ENCODE data around the gene EHBP1.

Gene EHBP1

DNA sequence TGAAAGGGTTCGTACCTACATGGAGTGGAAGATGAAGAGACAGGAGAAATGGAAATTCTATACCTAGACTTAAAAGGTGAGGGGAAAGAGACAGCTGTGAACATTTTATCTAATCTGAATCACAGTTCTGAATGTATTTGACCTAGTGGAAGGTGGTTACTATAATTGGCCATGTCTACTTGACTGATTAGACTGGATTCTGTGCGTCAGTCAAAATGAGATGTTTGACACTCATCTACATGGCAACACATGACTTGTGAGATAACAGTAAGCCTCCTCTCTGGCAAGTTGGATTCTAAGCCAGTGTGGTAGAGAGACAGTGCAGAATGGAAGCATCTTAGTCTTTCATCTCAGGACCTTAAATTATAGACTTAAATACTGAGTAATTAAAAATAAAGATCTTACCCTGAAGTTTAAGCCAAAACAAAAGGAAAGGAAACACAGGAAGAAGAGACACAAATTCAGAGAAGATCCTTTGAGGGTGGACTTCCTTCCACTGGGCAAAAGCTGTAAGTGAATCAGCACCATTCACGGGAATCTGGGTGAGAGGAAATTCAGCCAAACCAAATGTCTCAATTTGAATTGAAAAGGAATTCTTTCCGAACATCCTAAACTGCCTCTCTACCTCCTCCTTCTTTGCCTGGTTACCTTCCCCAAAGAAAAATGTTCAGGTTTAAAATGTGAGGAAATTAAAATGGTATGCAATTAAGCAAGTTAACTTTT, 121.6 kb downstream of the EHBP1 start:
- DNase-seq (ENCODE audit: low read depth in 1 of 2, low spot score in 1 of 2): no peak
- TF ChIP-seq JUND (IDR thresholded peaks at IDR 0.05; ENCODE audit: low read depth): no peak
- in situ Hi-C loops (cut with HindIII; ENCODE audit: low pct_unique_long_range_greater_than_20kb, low sequenced_read_pairs): no loop called here

GRCh38 chr2:62831729-62832128, 126.2 kb downstream of the EHBP1 start:
- in situ Hi-C loops (cut with HindIII; ENCODE audit: low pct_unique_long_range_greater_than_20kb, low sequenced_read_pairs): no loop called here
- TF ChIP-seq JUND (IDR thresholded peaks at IDR 0.05; ENCODE audit: low read depth): no peak
- no peak for DNase-seq (ENCODE audit: low read depth in 1 of 2, low spot score in 1 of 2)

DNA sequence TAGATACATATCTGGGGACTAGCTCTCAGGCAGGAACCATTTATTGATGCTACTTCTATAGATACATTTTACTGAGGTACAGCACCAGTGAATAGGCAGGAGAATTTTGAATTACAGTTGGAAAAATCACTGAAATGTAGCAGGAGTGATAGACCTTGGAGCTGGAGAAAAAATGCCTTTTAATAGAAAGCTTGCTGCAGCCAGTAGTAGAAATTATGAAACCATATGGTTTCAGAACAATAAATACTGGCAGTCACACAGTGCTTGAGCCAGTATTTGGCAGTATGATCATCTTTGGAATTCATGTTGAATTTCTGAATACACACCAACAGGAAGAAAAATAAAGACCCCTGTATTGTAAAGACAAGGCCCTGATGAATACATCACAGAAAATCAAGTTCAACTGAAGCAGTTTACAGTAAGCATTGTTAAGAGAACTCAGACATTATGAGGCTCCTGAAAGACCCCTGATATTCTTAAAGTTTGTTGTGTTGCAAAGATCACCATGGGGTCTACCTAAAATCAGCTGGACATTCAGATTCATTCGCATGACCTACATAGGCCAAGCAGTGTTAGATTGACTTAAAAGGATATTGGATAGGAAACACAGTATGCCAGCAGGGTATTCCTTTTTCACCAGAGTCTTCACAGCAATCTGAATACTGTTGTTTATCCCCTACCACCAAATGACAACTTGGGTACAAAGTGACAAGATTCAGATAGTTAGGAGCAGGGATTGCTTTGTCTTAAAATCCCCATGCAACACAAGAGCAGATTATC, 139.0 kb downstream of the EHBP1 start:
- DNase-seq (ENCODE audit: low read depth in 1 of 2, low spot score in 1 of 2): no peak
- in situ Hi-C loops (cut with HindIII; ENCODE audit: low pct_unique_long_range_greater_than_20kb, low sequenced_read_pairs): no loop called here
- no peak for TF ChIP-seq JUND (IDR thresholded peaks at IDR 0.05; ENCODE audit: low read depth)

DNA sequence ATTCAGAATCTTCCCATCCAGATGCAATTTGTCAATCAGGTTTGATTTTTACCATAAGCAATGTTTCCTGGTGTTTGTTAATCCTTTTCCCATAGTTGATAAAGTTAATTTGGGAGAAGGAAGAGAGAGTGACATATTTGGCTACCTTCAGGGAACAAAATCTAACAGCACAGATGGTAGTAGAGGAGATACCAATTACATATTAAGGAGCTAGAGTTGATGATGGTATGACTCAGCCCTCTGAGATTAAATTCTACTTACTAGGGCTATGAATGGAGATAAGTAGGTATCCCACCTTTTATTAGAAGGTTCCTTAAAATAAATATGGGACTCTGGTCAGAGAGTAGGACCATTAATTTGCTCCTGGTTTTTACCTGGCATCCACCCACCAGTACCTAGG, 139.7 kb downstream of the EHBP1 start:
- no peak for DNase-seq (ENCODE audit: low read depth in 1 of 2, low spot score in 1 of 2)
- TF ChIP-seq JUND (IDR thresholded peaks at IDR 0.05; ENCODE audit: low read depth): no peak
- in situ Hi-C loops (cut with HindIII; ENCODE audit: low pct_unique_long_range_greater_than_20kb, low sequenced_read_pairs): no loop called here

GRCh38 chr2:62852254-62852653, 146.7 kb downstream of the EHBP1 start:
- in situ Hi-C loops (cut with HindIII; ENCODE audit: low pct_unique_long_range_greater_than_20kb, low sequenced_read_pairs): no loop called here
- TF ChIP-seq JUND (IDR thresholded peaks at IDR 0.05; ENCODE audit: low read depth): no peak

GRCh38 chr2:62854600-62855514, 149.3 kb downstream of the EHBP1 start:
- DNase-seq (ENCODE audit: low read depth in 1 of 2, low spot score in 1 of 2): no peak
- no peak for TF ChIP-seq JUND (IDR thresholded peaks at IDR 0.05; ENCODE audit: low read depth)
- in situ Hi-C loops (cut with HindIII; ENCODE audit: low pct_unique_long_range_greater_than_20kb, low sequenced_read_pairs): no loop called here

More at GRCh38 chr2:62852254-62852653, 146.7 kb downstream of the EHBP1 start:
- no peak for DNase-seq (ENCODE audit: low read depth in 1 of 2, low spot score in 1 of 2)

DNA sequence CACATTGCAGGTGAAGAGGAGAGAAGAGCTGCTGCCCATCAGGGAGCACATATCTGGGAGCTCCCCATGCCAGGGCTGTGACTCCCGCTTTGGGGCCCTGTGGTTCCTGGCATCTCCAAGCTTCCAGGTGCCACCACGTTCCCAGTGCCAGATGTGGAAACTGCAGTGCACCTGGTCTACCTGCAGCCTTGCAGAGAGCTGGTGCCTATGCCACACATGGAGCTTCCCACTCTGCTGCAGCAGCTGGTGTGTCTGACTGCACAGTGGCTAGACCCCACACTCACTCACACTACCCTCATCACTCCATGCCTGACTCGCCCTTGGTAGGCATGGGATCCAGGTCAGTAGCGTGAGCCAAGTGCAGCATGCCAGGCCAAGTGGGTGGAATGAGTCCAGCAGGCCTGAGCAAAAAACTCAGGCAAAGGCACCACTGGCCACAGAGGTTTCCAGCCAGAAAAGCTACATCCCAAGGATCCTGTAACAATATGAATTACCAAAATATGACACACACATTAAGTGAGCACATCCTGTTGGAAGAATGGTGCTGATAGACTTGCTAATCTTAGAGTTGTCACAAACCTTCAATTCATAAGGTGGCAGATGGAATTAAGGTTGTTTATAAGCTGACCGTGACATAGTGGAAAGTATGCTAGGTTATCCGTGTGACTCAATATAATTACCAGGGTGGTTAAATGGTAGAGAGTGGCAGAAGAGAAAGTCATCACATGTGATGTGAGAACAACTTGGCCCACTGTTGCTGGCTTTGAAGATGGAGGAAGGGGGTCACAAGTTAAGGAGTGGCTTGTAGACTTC, 150.9 kb downstream of the EHBP1 start:
- DNase-seq (ENCODE audit: low read depth in 1 of 2, low spot score in 1 of 2): peak in 1 of 2 experiments; percentile 2
- in situ Hi-C loops (cut with HindIII; ENCODE audit: low pct_unique_long_range_greater_than_20kb, low sequenced_read_pairs): no loop called here
- TF ChIP-seq JUND (IDR thresholded peaks at IDR 0.05; ENCODE audit: low read depth): no peak

- peak; percentile 29 to 80 for DNase-seq (ENCODE audit: low read depth in 1 of 2, low spot score in 1 of 2)
- peak; percentile 52; the same call in 1 of the 2 replicates for TF ChIP-seq JUND (IDR thresholded peaks at IDR 0.05; ENCODE audit: low read depth)
- in situ Hi-C loops (cut with HindIII; ENCODE audit: low pct_unique_long_range_greater_than_20kb, low sequenced_read_pairs): no loop called here
Measured at GRCh38 chr2:62857139-62857931, 151.8 kb downstream of the EHBP1 start.

DNA sequence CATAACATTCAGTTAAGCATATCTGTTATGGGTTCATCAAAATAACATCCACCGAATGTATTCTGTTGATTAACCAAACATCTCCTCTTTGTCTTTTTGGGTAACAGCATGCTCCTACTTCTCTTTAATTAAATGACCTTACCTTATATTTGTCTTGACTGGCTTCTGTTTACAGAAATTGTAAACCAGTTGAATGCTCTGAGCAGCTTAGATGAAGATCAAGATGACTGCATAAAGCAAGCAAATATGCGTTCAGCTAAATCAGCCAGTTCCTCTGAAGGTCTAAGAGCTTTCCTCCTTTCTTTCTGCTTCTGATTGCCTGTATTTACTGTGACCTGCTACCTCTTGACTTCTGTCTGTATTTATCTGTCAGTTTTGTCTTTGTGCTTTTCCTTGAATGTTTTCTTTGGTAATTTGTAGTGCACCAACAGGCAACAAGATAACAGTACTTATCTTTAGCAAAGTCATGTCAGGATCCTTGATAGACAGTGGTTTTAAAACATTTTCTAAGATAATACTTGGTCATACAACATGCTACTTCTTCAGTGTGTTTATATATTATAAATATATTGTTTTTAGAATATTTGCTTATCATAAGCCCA, 152.8 kb downstream of the EHBP1 start:
- in situ Hi-C loops (cut with HindIII; ENCODE audit: low pct_unique_long_range_greater_than_20kb, low sequenced_read_pairs): no loop called here
- TF ChIP-seq JUND (IDR thresholded peaks at IDR 0.05; ENCODE audit: low read depth): peak; percentile 77
- peak; percentile 23 to 83 for DNase-seq (ENCODE audit: low read depth in 1 of 2, low spot score in 1 of 2)

DNA sequence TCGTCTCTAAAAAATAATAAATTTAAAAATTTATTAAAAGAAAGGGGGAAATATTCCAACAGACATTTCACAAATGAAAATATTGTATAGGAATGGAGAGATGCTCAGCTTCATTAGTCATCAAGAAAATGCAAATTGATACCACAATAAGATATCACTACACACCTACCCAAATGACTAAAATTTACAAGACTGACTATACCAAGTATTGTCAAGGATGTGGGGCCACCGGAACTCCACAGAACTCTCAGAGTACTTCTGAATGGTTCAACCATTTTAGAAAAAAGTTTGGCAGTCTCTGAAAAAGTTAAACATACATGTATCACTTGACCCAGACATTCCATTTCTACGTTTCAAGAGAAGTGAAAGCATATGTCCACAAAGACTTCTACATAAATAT, 163.4 kb downstream of the EHBP1 start:
- no peak for DNase-seq (ENCODE audit: low read depth in 1 of 2, low spot score in 1 of 2)
- in situ Hi-C loops (cut with HindIII; ENCODE audit: low pct_unique_long_range_greater_than_20kb, low sequenced_read_pairs): no loop called here
- no peak for TF ChIP-seq JUND (IDR thresholded peaks at IDR 0.05; ENCODE audit: low read depth)

DNA sequence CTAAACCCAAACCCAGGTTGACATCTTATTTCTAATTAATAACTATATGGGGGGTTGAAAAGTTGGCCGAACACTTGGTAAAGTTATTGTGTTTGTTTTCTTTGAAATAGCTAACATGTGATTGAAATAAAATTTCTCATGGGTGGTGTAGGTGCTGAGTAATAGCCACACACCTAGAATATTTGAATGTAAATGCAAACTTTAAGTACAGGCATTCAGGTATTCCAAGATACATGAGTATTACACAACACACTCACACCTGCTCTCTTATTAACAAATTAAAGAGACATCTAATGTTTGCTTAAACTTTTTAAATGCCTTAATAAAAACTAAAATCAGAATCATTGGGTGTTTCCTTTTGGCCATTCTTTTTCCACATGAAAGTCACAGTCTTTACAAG, 165.5 kb downstream of the EHBP1 start:
- no peak for DNase-seq (ENCODE audit: low read depth in 1 of 2, low spot score in 1 of 2)
- in situ Hi-C loops (cut with HindIII; ENCODE audit: low pct_unique_long_range_greater_than_20kb, low sequenced_read_pairs): no loop called here

More for the DNA sequence above, 165.5 kb downstream of the EHBP1 start:
- no peak for TF ChIP-seq JUND (IDR thresholded peaks at IDR 0.05; ENCODE audit: low read depth)

Measured in T47D (cell line).